ENCODE measurements around the gene CORO1C.

- TF ChIP-seq GATA2 (IDR thresholded peaks at IDR 0.05; ENCODE audit: low read depth, low read length) (no peak), GATA3 (IDR thresholded peaks at IDR 0.05; ENCODE audit: low read depth, low read length) (no peak)
Observed at GRCh38 chr12:108621161-108621560, 110.2 kb downstream of the CORO1C start.

All from SH-SY5Y (cell line).